SK-N-MC (cell line): ENCODE measurements around the gene STK40.

Experiments
- EZH2 ChIP-seq: fragments of 200-600 bp; sonication (generic); IDR thresholded peaks from one replicate; pipeline ENCODE4 v1.6.1; 2017; ENCODE audit warnings: antibody characterized with exemption
- POLR2AphosphoS5 ChIP-seq: IDR thresholded peaks from 2 replicates; pipeline ENCODE4 v1.6.1; 2012; ENCODE audit warnings: mild to moderate bottlenecking, low read depth, low read length, borderline replicate concordance

- TF ChIP-seq POLR2AphosphoS5 = no peak
- no peak for TF ChIP-seq EZH2
Measured at GRCh38 chr1:36339215-36339614, 46.5 kb downstream of the STK40 start.
